IPS-18a (cell line): ENCODE measurements around the gene SELENOP.

ENCODE experiments used
- H3K27ac ChIP-seq: one replicate; pipeline ENCODE4 v1.5.1; 2013; ENCODE audit warnings: low read length
- H3K27me3 ChIP-seq: one replicate; pipeline ENCODE4 v1.6.1; 2013; ENCODE audit warnings: mild to moderate bottlenecking, low read length; ENCODE audit not compliant: control insufficient read depth, insufficient read depth
- H3K36me3 ChIP-seq: one replicate; pipeline ENCODE4 v1.6.1; 2013; ENCODE audit warnings: low read depth, low read length; ENCODE audit not compliant: control insufficient read depth
- H3K4me1 ChIP-seq: one replicate; pipeline ENCODE4 v1.6.1; 2013; ENCODE audit warnings: low read depth, low read length; ENCODE audit not compliant: control insufficient read depth
- H3K4me3 ChIP-seq: one replicate; pipeline ENCODE4 v1.5.1; 2013; ENCODE audit warnings: low read length
- H3K9ac ChIP-seq: one replicate; pipeline ENCODE4 v1.6.1; 2013; ENCODE audit warnings: mild to moderate bottlenecking, low read length, moderate library complexity
- H3K9me3 ChIP-seq: one replicate; pipeline ENCODE4 v1.6.1; 2013; ENCODE audit warnings: low read depth, low read length; ENCODE audit not compliant: control insufficient read depth

Gene SELENOP

GRCh38 chr5:42842921-42843641, 31.4 kb upstream of the SELENOP start:
- no peaks in the 10 kb centered on the region for H3K36me3 ChIP-seq
- H3K27me3 ChIP-seq = no peaks in the 10 kb centered on the region
- H3K4me3 ChIP-seq = no peak overlapping the region
- H3K4me1 ChIP-seq = no peaks in the 10 kb centered on the region
- H3K9me3 ChIP-seq = no peaks in the 10 kb centered on the region
- H3K27ac ChIP-seq = no peak overlapping the region
- no peak overlapping the region for H3K9ac ChIP-seq

- Histone ChIP-seq H3K27ac (no peak overlapping the region), H3K36me3 (no peaks in the 10 kb centered on the region), H3K9ac (no peak overlapping the region), H3K27me3 (no peaks in the 10 kb centered on the region), H3K4me1 (no peaks in the 10 kb centered on the region), H3K4me3 (no peak overlapping the region), H3K9me3 (no peaks in the 10 kb centered on the region)
Measured at GRCh38 chr5:42840842-42841567, 29.3 kb upstream of the SELENOP start.

GRCh38 chr5:42840269-42840668, 28.6 kb upstream of the SELENOP start:
- Histone ChIP-seq H3K27me3 (no peaks in the 10 kb centered on the region), H3K27ac (no peak overlapping the region), H3K9me3 (no peaks in the 10 kb centered on the region), H3K9ac (no peak overlapping the region), H3K4me3 (no peak overlapping the region), H3K36me3 (no peaks in the 10 kb centered on the region), H3K4me1 (no peaks in the 10 kb centered on the region)

GRCh38 chr5:42839196-42839595, 27.5 kb upstream of the SELENOP start:
- H3K4me3 ChIP-seq = no peak overlapping the region
- no peaks in the 10 kb centered on the region for H3K9me3 ChIP-seq
- no peaks in the 10 kb centered on the region for H3K27me3 ChIP-seq
- no peak overlapping the region for H3K27ac ChIP-seq
- no peaks in the 10 kb centered on the region for H3K4me1 ChIP-seq
- H3K36me3 ChIP-seq = no peaks in the 10 kb centered on the region
- no peak overlapping the region for H3K9ac ChIP-seq

- no peaks in the 10 kb centered on the region for H3K9me3 ChIP-seq
- no peaks in the 10 kb centered on the region for H3K36me3 ChIP-seq
- H3K4me3 ChIP-seq = no peak overlapping the region
- no peak overlapping the region for H3K27ac ChIP-seq
- H3K27me3 ChIP-seq = no peaks in the 10 kb centered on the region
- H3K9ac ChIP-seq = no peak overlapping the region
- H3K4me1 ChIP-seq = no peaks in the 10 kb centered on the region
Measured at GRCh38 chr5:42837601-42838000, 25.9 kb upstream of the SELENOP start.

- no peak overlapping the region for H3K4me3 ChIP-seq
- no peaks in the 10 kb centered on the region for H3K36me3 ChIP-seq
- no peaks in the 10 kb centered on the region for H3K9me3 ChIP-seq
- H3K4me1 ChIP-seq = no peaks in the 10 kb centered on the region
- H3K9ac ChIP-seq = no peak overlapping the region
- no peaks in the 10 kb centered on the region for H3K27me3 ChIP-seq
- no peak overlapping the region for H3K27ac ChIP-seq
Measured at GRCh38 chr5:42836070-42836769, 24.5 kb upstream of the SELENOP start.

GRCh38 chr5:42832060-42832459, 20.4 kb upstream of the SELENOP start:
- no peaks in the 10 kb centered on the region for H3K4me1 ChIP-seq
- H3K4me3 ChIP-seq = no peak overlapping the region
- no peaks in the 10 kb centered on the region for H3K9me3 ChIP-seq
- no peak overlapping the region for H3K27ac ChIP-seq
- H3K36me3 ChIP-seq = no peaks in the 10 kb centered on the region
- no peak overlapping the region for H3K9ac ChIP-seq
- H3K27me3 ChIP-seq = no peaks in the 10 kb centered on the region

- Histone ChIP-seq H3K27ac (no peak overlapping the region), H3K4me3 (no peak overlapping the region), H3K9ac (no peak overlapping the region), H3K27me3 (no peaks in the 10 kb centered on the region), H3K36me3 (no peaks in the 10 kb centered on the region), H3K4me1 (no peaks in the 10 kb centered on the region), H3K9me3 (no peaks in the 10 kb centered on the region)
Measured at GRCh38 chr5:42830924-42831323, 19.2 kb upstream of the SELENOP start.

GRCh38 chr5:42828671-42829070, 17.0 kb upstream of the SELENOP start:
- H3K27ac ChIP-seq = no peak overlapping the region
- no peaks in the 10 kb centered on the region for H3K4me1 ChIP-seq
- no peak overlapping the region for H3K4me3 ChIP-seq
- H3K27me3 ChIP-seq = no peaks in the 10 kb centered on the region
- H3K36me3 ChIP-seq = no peaks in the 10 kb centered on the region
- no peak overlapping the region for H3K9ac ChIP-seq
- H3K9me3 ChIP-seq = no peaks in the 10 kb centered on the region

- H3K9ac ChIP-seq = no peak overlapping the region
- no peaks in the 10 kb centered on the region for H3K4me1 ChIP-seq
- no peaks in the 10 kb centered on the region for H3K36me3 ChIP-seq
- H3K27me3 ChIP-seq = no peaks in the 10 kb centered on the region
- H3K9me3 ChIP-seq = no peaks in the 10 kb centered on the region
- H3K27ac ChIP-seq = no peak overlapping the region
- H3K4me3 ChIP-seq = no peak overlapping the region
Measured at GRCh38 chr5:42826757-42827515, 15.2 kb upstream of the SELENOP start.

GRCh38 chr5:42825422-42826148, 13.9 kb upstream of the SELENOP start:
- no peaks in the 10 kb centered on the region for H3K27me3 ChIP-seq
- H3K27ac ChIP-seq = no peak overlapping the region
- H3K36me3 ChIP-seq = no peaks in the 10 kb centered on the region
- H3K4me3 ChIP-seq = no peak overlapping the region
- no peak overlapping the region for H3K9ac ChIP-seq
- H3K9me3 ChIP-seq = no peaks in the 10 kb centered on the region
- no peaks in the 10 kb centered on the region for H3K4me1 ChIP-seq
